Left hindlimb (tissue), 1 donor: Measurements from ENCODE around the gene VIPR1.
"Not testable (repeated sequence)": the region's sequence is repeated elsewhere in the genome, so short reads cannot be mapped to it uniquely, and the experiment has no call there.

Source experiments
- DNase-seq: peaks from one replicate; pipeline ENCODE4 v3.0.0-alpha.2; 2018

VIPR1 gene

DNA sequence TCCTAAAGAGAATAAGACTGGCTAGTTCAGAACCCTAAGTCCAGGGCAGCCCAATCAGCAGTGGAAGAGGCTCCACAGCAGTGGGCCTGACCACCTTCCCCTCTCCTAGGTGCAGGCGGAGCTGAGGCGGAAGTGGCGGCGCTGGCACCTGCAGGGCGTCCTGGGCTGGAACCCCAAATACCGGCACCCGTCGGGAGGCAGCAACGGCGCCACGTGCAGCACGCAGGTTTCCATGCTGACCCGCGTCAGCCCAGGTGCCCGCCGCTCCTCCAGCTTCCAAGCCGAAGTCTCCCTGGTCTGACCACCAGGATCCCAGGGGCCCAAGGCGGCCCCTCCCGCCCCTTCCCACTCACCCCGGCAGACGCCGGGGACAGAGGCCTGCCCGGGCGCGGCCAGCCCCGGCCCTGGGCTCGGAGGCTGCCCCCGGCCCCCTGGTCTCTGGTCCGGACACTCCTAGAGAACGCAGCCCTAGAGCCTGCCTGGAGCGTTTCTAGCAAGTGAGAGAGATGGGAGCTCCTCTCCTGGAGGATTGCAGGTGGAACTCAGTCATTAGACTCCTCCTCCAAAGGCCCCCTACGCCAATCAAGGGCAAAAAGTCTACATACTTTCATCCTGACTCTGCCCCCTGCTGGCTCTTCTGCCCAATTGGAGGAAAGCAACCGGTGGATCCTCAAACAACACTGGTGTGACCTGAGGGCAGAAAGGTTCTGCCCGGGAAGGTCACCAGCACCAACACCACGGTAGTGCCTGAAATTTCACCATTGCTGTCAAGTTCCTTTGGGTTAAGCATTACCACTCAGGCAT is 33.7 kb downstream of the VIPR1 start:
- DNase-seq: no peak

DNA sequence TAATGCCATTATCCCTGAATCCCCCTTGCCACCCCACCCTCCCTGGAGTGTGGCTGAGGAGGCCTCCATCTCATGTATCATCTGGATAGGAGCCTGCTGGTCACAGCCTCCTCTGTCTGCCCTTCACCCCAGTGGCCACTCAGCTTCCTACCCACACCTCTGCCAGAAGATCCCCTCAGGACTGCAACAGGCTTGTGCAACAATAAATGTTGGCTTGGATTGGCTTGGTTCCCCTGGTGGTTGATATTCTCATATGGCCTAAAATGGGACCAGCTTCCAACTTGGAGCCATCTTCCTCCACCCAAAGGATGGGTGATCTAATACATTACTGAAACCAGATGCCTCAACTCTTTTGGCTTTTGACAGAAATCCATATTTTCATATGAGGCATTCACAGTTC is 34.9 kb downstream of the VIPR1 start:
- no peak for DNase-seq

DNA sequence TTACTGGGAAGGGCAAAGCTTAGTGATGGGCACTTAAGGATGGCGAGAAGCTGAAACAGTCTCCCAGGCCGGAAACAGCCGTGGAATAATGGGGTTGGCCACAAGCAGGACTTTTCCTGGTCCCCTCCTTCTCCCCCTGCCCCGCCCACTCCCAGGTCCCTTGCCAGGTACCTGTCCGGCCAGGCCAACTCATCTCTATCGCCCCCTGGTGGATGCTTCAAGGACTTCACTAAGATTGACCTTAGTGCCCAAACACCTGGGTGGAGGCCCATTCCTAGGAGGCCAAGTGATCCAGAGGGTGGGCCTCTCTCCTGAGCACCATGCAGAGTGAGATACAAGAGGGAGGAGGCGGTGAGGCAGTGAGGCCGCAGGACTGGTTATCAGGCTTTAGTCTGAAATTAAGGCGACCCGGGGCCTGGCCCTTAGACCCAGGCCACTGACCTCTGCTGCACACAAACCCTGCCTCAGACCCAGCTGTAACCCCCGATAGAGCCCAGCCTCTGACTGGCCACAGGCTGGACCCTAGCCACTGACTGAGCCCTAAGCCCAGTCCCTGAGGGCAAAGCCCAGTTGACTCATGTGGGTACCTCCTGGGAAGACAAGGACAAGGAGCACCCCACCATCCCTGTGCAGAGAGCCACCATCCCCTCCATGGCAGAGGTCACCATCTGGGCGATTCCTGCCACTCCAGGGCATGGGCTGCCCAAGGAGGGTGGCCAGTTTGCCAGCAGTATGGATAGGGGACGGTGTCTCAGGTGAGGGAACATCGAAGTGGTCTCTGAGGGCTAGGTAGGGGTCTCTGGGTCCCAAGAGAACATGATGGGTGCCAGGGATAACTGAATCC is 37.6 kb downstream of the VIPR1 start:
- no peak for DNase-seq

DNA sequence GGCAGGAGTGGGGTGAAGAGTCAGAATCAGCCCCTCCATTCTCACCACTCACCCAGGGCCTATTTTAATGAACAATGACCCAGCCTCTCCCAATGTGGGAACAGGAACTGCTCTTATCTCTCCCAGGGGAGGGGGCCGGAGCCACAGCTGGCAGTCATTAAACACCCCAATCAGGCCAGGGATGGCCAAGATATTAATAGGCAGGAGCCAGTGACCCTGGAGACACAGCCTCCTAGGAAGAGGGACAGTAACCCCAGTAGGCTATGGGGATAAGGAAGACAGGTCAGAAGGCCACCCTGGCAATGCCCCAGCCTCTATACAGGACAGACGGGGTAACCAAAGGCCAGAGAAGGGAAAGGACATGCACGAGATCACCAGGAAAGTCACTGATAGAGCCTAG is 38.6 kb downstream of the VIPR1 start:
- no peak for DNase-seq

DNA sequence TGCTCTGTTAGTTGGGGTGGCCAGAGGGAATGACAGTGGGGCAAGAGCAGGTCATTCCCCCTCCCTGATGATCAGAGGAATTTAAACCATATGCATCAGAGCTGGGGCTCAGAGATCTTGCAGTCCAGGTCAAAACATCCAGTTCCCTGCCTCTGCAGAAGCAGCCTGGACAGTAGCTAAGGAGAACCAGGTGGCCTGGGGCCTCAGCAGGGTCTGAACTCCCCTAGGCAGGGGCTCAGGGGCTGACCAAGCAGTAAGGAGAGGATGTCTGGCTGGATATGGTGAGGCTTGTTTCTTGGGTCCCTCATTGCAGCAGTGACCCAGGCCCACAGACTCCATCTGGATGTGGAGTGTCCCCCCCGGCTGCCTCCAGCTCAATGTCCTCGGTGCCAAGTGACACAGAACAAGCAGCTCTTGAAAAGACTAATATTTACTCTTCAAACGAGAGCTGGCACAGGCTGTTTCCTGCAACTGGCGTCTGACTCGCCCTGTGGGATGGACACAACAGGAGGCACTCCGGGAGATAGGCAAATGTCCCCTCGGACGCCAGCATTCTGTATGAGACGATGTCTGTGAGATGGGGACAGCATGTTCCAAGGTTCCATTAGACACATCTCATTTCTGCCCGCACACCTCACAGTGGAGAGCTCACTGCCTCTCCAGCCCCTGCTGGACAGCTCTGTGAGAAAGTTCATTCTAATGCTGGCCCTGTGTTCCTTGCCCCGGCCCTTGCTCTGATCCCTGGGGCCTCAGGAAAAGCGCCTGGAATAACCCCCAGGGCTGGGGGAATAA is 42.2 kb downstream of the VIPR1 start:
- DNase-seq: no peak

DNA sequence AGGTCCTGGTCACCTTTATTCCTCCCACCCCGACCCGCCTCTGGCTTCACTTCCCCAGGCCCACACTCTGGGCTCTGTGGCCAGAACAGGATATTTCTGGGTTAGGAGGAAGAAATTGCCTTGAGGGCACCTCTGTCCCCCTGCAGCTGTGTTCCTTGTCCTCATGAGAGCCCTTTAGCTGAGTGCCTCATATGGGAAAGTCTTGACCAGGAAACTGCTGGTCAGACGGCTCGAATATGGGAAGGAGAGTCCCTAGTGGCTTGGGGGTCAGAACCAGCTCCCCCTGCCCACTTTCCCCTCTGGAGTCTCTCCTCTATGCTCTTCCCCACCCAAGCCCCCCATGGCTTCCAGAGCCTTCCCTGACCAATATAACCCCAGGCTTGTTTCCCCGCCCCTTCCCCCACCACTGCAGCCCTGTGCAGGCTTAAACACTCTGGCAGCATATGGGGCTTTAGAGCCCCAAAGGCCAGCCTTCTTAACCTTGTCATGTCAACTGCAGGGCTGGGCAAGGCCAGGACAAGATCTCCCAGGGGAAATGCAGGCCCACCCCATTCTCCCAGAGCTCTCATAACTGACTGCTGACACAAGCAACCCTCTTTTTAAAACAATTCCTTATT is 42.9 kb downstream of the VIPR1 start:
- DNase-seq: no peak

DNA sequence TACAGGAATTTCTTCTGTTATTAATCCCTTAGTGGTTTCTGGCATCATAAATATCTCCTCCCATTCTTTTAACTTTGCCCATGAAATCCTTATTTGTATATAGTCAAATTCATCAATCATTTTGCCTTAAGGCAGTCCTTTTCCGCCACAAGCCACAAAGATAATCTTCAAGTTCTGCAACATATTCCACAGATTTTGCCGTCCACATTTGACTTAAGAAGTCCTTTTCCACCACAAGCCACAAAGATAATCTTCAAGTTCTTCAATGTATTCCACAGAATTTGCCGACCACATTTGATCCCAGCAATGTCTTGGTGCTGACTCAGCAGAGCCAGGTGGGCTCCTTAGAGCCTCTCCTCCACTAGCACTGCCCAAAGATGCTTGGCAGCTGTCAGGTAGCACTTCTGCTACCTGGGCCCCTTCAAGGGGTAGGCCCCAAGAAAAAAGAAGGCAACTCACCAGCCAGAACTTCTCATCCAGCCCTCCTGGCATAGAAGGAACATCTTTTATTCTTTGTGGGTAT is 44.3 kb downstream of the VIPR1 start:
- DNase-seq: no peak

DNA sequence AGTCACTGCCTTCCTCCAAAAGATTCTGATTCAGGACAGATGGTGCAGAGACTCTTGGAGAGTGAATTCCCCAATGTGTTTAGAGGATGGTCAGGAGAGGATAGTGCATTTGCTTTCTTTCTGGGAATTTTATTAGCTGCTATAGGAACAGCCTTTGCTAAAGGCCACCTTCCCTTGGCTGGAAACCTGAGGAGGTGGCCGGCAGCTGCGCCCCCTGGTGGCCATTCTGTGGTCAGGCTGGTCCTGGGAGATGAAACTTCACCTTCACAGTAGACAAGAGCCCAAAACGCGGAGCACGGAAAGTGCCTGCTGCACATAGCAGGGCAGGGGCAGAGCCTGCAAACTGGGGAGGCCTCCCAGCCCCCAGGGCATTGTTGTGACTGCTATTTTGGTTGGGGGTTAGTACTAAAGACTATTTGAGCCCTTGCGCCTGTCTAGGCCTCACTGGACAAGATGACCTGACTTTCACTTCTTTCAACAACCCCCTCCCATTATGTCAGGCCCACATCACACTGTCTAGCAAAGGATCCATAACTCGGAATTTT is 45.0 kb downstream of the VIPR1 start:
- peak; percentile 56 for DNase-seq

DNA sequence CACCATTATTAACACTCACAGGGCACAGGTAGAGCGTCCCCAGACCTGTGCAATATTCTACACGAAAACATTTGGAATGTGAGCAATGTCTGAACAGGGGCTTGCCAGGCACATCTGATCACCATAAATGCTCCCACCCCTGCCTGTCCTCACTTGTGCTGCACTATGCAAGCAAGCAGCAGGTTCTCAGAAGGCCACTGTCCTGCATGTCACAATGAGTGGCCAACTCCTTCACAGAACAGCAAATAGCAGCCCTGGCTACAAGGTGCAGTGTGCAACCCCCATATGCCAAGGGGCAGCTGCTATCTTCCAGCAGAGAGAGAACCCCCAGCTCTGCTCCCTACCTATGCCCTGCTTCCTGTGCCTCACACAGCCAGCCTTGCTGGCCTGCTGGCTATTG is 46.7 kb downstream of the VIPR1 start:
- no peak for DNase-seq

DNA sequence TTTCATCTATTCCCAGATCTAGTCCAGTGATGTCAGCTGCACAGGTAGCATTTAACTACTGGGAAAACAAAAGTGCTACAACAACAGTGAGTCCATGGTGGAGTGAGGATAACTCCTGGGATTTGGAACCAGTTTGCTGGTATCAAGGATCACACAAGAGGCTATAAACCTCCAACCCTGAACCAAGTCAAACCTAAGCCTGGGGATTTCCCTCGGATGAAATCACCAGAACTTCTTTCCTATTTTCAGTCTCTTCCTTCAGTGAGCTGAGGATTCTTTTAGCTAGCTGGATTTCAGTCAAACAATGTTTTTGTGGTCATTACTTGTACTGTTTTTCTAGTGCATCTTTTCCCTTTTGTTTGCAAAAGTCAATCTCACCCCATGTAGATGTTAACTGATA is 47.8 kb downstream of the VIPR1 start:
- DNase-seq: no peak

DNA sequence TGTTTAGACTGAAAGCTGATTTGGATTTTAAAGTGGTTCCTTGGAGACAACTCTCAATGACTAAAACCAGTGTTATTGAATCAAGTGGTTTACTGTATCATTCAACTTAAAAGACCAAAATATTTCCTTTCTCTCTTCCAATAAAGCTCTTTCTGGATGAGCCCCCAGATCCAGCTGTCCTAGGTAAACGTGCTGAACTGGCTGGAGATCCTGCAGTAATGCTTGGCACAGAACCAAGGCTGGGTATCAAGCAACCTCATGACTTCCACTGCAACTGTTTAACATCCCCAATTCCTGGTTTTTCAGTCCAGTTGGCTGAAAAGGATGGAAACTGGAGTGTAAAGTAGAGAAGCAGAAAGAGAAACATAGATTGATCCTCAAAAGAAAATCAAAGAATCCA is 50.4 kb downstream of the VIPR1 start:
- DNase-seq: no peak

DNA sequence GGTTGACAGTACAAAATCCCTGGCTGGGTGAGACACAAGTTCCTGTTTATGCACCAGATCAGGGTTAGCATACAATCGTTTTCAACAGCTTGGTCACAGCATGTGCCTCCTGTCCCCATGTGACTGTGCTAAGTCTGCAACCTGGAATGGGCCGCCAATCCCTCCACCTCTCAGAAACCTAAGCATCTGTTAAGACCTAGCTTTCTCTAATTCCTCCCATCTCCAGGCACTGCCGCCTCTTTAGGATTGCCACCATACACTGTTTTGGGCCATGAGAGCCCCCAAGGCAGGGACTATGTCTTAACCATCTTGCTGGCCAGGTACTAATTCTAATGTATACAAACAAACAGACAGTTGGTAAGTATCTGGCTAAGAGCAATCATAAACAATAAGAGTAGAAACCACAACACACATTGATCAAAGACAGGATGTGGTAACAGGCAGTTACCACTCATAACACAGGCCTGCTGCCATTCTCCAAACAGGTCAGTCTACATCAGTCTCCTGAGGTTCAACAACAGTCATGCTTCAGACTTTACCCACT is 53.7 kb downstream of the VIPR1 start:
- DNase-seq: no peak

DNA sequence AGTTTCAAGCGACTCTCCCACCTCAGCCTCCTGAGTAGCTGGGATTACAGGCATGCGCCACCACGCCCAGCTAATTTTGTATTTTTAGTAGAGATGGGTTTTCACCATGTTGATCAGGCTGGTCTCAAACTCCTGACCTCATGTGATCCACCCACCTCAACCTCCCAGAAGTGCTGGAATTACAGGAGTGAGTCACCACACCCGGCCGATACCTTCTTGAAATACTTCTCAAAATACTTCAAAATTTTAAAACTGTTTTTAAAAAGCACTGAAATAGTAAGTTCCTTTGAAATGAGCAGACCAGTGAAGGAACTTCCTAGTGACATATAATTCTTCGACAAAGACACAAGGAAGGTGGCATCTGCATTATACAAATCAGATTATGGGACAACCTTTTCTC is 54.4 kb downstream of the VIPR1 start:
- DNase-seq: not testable (repeated sequence)

DNA sequence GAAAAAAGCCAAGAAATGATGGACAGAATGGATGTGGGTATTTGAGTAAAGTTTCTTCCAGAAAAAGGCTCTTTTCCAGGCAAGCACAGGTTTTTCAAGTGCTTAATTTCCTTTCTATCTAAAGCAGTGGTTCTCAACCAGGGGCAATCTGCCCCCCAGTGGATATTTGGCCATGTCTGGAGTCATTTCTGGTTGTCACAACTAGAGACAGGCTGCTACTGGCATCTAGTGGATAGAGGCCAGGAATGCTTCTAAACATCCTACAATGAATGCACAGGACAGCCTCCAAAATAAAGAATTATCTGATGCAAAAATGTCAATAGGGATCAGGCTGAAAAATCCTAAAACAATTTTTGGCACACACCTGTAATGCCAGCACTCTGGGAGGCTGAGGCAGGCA is 55.4 kb downstream of the VIPR1 start:
- no peak for DNase-seq

DNA sequence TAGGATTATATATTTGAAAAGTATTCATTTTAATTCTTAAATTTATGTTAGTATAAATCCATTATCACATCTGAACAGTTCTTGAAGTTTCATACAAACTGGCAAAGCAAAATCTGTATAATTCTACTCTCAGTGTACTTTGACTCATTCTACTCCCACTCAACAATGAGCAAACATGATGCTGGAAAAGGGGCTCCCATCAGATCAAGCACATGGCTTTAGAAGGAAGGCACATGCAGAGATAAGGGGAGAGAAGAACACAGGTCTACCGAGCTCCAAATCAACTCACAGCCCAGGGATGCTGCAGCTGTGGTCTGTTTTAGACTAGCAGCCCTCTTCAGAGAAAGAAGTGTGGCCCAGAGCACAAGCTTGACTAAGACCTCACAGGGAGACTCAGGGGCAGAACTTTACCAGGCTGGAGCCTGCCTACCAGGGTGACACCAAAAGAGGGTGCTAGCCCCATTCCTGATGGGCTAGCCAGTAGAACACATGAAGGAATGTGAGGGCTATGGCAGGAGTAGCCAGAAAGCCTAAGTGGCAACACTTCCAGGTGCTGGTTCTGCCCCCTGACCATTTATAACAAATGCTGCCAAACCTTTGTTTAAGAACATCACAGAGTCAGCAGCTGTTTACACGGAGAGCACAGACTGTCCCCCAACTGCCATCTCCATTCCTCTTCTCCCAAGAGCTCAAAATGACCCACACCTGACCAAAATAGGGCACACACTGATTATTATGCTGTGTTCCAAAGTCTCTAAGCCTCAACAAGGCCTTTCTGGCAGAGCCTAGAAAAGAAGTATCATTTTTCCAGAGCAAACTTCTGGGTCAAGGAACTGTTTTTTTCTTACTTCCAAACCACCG is 59.8 kb downstream of the VIPR1 start:
- no peak for DNase-seq

DNA sequence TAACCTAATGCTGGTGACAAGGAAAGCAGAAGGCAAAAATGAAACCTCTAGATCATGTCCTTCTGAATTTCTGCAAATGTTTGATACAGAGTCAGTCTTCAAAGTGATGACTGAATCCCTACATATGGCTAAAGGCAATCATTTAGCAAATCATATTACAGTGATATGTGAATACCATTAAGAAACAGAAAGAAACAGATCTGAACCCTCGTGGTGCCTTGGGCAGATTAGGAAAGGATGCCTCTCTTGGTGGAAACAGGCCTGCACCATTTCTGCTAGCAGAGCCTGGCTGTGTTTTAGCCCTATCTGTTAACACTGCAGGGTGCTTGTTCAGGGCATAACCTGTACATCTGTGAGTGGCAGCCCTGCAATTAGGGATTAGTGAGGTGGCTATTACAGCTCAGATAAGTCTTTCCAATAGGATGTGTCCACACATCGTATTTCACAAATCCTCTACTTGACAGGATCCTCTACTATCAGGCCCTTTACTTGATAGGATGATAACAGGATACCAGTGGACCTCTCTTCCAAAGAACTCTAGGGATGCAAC is 67.2 kb downstream of the VIPR1 start:
- DNase-seq: no peak

DNA sequence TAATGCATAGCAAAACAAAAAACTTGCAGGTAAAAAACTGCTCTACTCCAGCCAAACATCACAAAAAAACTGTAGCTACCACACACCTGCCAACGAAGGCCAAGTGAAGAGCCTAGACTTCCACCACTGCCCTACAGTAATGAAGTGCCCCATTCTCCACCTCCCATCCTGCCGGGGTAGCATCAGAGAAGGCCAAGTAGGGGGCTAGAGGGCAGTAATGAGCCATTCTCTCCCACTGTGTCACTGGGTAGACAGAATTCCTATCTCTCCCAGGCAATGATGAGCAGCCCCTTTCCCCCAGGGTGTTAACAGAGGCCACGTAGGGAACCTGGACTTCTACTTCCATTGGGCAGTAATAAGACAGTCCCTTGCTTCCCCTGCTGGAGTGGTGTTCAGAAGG is 69.8 kb downstream of the VIPR1 start:
- no peak for DNase-seq

DNA sequence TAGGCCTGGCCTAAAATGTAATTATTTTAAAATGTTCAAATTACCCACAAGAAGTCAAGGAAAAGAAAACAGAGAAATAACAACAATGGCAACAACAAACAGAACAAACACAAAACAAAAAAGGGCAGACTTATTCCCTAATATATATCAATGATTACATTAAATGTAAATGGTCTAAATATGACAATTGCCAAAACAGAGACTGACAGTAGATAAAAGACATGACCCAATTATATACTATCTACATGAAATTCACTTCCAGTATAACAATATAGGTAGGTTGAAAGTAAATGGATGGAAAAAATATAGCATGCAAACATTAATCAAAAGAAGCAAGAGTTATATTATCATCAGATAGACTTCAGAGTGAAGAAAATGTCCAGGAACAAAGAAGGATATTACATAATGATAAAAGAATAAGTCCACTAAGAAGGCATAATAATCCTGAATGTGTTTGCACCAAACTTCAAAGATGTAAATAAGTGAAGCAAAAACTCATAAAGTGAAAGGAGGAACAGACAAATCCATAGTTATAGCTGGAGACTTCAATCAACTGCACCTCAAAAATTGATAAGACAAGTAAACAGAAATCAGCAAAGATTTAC is 72.8 kb downstream of the VIPR1 start:
- no peak for DNase-seq

DNA sequence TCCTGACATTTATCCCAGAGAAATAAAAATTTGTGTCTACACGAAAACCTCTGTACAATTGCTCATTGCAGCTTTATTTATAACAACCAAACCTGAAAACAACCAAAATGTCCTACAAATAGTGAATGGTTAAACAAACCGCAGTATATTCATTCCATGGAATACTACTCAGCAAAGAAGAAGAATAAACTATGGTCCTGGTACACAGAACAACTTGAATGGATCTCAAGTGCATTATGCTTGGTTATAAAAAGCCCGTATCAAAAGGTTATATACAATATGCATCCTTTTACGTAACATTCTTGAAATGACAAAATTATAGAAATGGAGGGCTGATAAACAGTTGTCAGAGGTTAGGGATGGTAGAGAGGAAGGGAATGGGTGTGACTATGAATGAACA is 75.6 kb downstream of the VIPR1 start:
- no peak for DNase-seq

DNA sequence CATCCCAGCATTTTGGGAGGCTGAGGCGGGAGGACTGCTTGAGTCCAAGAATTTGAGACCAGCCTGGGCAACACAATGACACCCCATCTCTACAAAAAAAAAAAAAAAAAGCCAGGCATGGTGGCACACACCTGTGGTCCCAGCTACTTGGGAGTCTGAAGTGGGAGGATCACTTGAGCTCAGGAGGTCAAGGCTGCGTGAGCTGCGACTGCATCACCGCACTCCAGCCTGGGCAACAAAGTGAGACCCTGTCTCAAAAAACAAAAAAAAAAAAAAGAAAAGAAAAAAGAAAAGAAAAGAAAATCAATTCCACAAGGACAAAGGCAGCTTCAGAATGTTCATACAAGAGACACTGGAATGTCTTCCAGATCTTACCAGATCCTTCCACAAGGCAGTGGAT is 76.9 kb downstream of the VIPR1 start:
- DNase-seq: not testable (repeated sequence)

DNA sequence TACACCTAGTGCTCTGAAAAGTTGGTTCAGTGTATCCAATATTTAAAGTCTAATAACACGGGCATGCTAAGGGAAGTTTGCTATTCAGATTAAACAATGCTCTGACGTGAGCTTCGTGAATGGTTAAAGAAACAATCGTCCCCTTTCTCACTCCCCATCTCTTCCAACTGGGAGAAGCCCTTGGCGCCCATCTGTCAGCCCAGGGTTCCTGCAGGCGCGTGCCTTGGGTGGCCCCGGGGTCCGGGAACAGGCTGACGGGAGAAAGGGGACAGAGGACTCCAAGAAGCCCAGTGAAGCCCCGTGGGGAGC is 78.9 kb downstream of the VIPR1 start:
- no peak for DNase-seq
